ENCODE results near the gene PIH1D1. TPM values are rescaled to one million over a fixed set of nuclear protein-coding genes. Genes with fewer than 3 reads are reported as not detected.

The PIH1D1 gene
- total and polyA plus RNA-seq, 8 donors: 58.9 to 193 (median 87.5) TPM

DNA sequence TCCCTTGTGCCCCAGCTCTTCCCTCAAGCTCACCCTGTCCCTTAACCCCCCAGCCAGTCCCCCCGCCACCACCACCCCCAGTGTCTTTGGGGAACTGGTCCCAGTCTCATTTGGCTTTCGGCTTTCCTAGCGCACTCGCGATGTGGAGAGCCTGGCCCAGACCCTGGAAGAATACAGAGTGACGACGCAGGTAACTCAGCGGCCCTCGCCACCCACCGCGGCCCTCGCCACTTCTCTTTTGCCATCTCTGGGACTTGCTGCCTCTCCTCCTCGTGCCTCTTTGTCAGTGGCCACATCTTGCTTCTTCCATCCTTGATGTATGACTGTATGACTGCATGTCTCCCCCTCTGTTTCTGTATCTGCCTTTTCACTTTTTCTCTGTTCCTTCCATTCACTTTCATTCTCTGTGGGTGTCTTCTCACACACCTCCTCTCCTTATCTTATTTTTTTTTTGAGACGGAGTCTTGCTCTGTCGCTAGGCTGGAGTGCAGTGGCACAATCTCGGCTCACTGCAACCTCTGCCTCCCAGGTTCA, 44.1 kb downstream of the PIH1D1 start:
- intact Hi-C loops (cut with DNase I; ENCODE audit: low total_unique reads): no loop called here
- no peak overlapping the region for H3K27ac ChIP-seq
- 83 to 87% (median 87%) methylated on average over 16 of the region's 16 CpGs for WGBS, 5 donors
- peaks cover 0 to 13% (median 0%) of the 10 kb centered on the region in 4 donors for H3K4me1 ChIP-seq
- H3K4me3 ChIP-seq: no peak overlapping the region
- H3K9me3 ChIP-seq: no peaks in the 10 kb centered on the region
- TF ChIP-seq POLR2A (IDR thresholded peaks at IDR 0.05): no peak
- TF ChIP-seq, protein P1, sequence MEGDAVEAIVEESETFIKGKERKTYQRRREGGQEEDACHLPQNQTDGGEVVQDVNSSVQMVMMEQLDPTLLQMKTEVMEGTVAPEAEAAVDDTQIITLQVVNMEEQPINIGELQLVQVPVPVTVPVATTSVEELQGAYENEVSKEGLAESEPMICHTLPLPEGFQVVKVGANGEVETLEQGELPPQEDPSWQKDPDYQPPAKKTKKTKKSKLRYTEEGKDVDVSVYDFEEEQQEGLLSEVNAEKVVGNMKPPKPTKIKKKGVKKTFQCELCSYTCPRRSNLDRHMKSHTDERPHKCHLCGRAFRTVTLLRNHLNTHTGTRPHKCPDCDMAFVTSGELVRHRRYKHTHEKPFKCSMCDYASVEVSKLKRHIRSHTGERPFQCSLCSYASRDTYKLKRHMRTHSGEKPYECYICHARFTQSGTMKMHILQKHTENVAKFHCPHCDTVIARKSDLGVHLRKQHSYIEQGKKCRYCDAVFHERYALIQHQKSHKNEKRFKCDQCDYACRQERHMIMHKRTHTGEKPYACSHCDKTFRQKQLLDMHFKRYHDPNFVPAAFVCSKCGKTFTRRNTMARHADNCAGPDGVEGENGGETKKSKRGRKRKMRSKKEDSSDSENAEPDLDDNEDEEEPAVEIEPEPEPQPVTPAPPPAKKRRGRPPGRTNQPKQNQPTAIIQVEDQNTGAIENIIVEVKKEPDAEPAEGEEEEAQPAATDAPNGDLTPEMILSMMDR (IDR thresholded peaks at IDR 0.05): no peak
- TF ChIP-seq POLR2AphosphoS5 (IDR thresholded peaks at IDR 0.05): no peak
- no peak for TF ChIP-seq EP300 (IDR thresholded peaks at IDR 0.05)
- DNase-seq: no peak
- H3K27me3 ChIP-seq: peaks cover 0 to 43% (median 0%) of the 10 kb centered on the region in 3 donors
- no peaks in the 10 kb centered on the region for H3K36me3 ChIP-seq

DNA sequence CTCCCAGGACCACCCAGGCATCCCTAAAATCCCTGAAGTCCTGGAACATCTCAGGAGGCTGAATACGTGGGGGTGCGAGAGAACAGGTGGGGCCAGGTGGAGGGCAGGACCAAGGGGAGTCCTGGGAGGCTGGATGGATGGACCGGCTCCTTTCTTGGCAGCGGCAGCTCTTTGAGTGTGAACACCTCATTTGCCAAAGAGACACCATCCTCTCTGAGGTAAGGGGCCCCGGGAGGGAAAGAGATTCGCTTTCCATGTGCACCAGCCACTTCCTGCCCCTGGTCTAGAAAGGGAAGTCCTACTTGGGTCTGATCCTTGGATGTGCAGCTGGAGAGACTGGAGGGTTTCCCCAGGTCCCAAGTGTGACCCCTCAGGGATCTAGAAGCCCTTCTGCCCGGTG, 44.5 kb downstream of the PIH1D1 start:
- Histone ChIP-seq H3K27ac (no peak overlapping the region), H3K36me3 (no peaks in the 10 kb centered on the region), H3K9me3 (no peaks in the 10 kb centered on the region), H3K4me1 (peaks cover 0 to 13% (median 0%) of the 10 kb centered on the region in 4 donors), H3K27me3 (peaks cover 0 to 47% (median 0%) of the 10 kb centered on the region in 3 donors), H3K4me3 (no peak overlapping the region)
- WGBS, 5 donors: 55 to 75% (median 70%) methylated on average over 6 to 7 of the region's 7 CpGs
- intact Hi-C loops (cut with DNase I; ENCODE audit: low total_unique reads): no loop called here
- no peak for DNase-seq
- TF ChIP-seq, protein P1 (IDR thresholded peaks at IDR 0.05): no peak
- TF ChIP-seq POLR2AphosphoS5 (IDR thresholded peaks at IDR 0.05) (no peak), POLR2A (IDR thresholded peaks at IDR 0.05) (no peak), EP300 (IDR thresholded peaks at IDR 0.05) (no peak)

DNA sequence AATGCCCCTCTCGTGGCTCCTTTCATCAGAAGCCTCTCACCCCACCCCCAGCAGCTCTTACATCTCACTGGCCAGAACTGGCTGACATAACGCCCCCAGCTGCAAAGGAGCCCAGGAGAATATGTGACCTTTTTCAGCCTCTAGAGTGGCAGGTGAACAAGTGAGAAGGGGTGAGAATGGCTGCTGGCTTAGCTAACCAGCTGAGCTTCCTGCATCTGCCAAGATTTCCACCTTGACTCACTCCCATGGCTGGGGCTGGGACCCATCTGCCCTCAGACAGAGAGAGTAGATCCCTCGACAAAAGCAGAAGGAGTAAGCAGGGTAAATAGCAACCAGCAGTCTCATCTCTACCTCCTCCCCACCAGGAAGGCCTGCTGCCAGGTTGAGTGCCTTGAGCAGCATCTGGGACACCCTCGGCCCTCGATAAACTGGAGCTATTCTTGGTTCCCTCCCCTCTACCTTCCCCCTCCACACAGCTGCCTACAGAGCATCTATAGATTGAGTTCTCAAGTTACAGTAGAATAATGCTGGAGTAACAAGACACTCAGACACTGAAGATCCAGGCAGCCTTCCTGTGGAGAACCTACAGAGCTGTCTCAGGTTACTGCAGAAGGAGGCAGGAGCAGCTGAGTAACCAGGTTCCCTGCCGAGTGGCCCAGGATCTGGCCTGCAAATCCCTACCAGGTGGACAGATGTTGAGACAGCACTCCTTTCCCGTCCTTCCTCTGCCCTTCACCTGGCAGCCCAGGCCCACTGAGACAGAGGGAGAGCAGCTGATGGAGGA, 48.0 kb downstream of the PIH1D1 start:
- no peaks in the 10 kb centered on the region for H3K4me1 ChIP-seq
- no peaks in the 10 kb centered on the region for H3K36me3 ChIP-seq
- 47 to 56% (median 51%) methylated on average over 6 to 7 of the region's 7 CpGs for WGBS, 5 donors
- H3K27me3 ChIP-seq: peaks cover 0 to 40% (median 0%) of the 10 kb centered on the region in 3 donors
- DNase-seq: no peak
- intact Hi-C loops (cut with DNase I; ENCODE audit: low total_unique reads): no loop called here
- TF ChIP-seq POLR2A (IDR thresholded peaks at IDR 0.05): no peak
- H3K27ac ChIP-seq: no peak overlapping the region
- H3K9me3 ChIP-seq: no peaks in the 10 kb centered on the region
- H3K4me3 ChIP-seq: no peak overlapping the region

DNA sequence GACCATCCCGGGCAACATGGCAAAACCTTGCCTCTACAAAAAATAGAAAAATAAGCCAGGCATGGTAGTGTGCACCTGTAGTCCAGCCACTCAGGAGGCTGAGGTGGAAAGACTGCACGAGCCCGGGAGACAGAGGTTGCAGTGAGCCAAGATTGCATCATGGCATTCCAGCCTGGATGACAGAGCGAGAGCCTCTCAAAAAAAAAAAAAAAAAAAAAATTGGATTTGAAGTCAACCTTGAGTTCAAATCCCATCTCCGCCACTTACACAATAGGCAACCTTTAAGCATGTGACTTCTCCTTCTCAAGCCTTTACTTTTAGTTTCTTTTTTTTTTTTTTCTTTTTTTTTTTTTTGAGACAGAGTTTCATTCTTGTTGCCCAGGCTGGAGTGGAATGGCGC, 51.6 kb downstream of the PIH1D1 start:
- Histone ChIP-seq H3K4me3 (no peak overlapping the region), H3K9me3 (no peaks in the 10 kb centered on the region), H3K4me1 (no peaks in the 10 kb centered on the region), H3K27me3 (peaks cover 0 to 48% (median 0%) of the 10 kb centered on the region in 3 donors), H3K36me3 (no peaks in the 10 kb centered on the region), H3K27ac (no peak overlapping the region)
- no peak for DNase-seq
- intact Hi-C loops (cut with DNase I; ENCODE audit: low total_unique reads): no loop called here
- no peak for TF ChIP-seq EP300 (IDR thresholded peaks at IDR 0.05)
- TF ChIP-seq POLR2A (IDR thresholded peaks at IDR 0.05): no peak
- TF ChIP-seq, protein P1 (IDR thresholded peaks at IDR 0.05): no peak
- TF ChIP-seq POLR2AphosphoS5 (IDR thresholded peaks at IDR 0.05): no peak
- WGBS, 5 donors: 87 to 93% (median 90%) methylated on average over 6 of the region's 6 CpGs

DNA sequence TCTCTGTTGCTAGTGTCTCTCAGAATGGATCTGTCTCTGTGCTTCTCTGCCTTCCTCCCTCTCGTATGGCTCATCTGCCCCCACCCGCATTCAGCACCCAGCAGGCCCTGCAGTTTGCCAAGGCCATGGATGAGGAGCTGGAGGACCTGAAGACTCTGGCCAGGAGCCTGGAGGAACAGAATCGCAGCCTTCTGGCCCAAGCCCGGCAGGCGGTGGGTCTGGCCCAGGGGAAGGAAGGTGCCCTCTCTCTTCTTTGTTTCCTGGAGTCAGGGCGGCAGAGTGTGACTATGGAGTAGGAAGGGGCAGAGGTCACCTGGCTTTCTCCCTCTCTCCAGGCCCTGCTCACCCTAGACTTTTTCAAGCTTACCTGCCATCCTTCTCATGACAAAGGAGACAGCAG, 52.7 kb downstream of the PIH1D1 start:
- WGBS, 5 donors: 83 to 91% (median 84%) methylated on average over 6 of the region's 6 CpGs
- Histone ChIP-seq H3K27ac (no peak overlapping the region), H3K4me1 (no peaks in the 10 kb centered on the region), H3K27me3 (peaks cover 0 to 55% (median 6%) of the 10 kb centered on the region in 3 donors), H3K4me3 (no peak overlapping the region), H3K36me3 (no peaks in the 10 kb centered on the region), H3K9me3 (no peaks in the 10 kb centered on the region)
- DNase-seq: no peak
- intact Hi-C loops (cut with DNase I; ENCODE audit: low total_unique reads): loop anchor here (5.0 kb wide), 1 partner anchor 33 kb away; no protein-coding TSS in a partner anchor
- TF ChIP-seq, protein P1 (IDR thresholded peaks at IDR 0.05): no peak
